ENCODE results near the gene KRT5. TPM values are rescaled to one million over a fixed set of nuclear protein-coding genes. Genes with fewer than 3 reads are reported as not detected.
A peak's percentile ranks its signal among the peaks of the same experiment; 100 is the strongest.

Gene KRT5
- total and polyA plus RNA-seq, 2 donors (not counting 1 experiment from before 2014, with no cell fraction given), result 0.82 TPM; not detected in 1

GRCh38 chr12:52515927-52516831 is 4.0 kb downstream of the KRT5 start:
- no peaks in the 10 kb centered on the region for H3K4me1 ChIP-seq (ENCODE audit: control insufficient read depth, extremely low read depth, insufficient read depth, low read length)
- TF ChIP-seq EZH2 (IDR thresholded peaks at IDR 0.05; ENCODE audit: low read length, missing control alignments), result no peak
- TF ChIP-seq CTCF (conservative IDR thresholded peaks at IDR 0.05 in 1 of 2, IDR thresholded peaks at IDR 0.05 in 1 of 2; ENCODE audit: low read depth in 1 of 2, low read length in 2 of 2), result no peak
- H3K36me3 ChIP-seq (ENCODE audit: control insufficient read depth, insufficient read depth, low read length), result no peaks in the 10 kb centered on the region
- no peaks in the 10 kb centered on the region for H3K27me3 ChIP-seq (ENCODE audit: control insufficient read depth, insufficient read depth, low read length)
- H3K9me3 ChIP-seq (ENCODE audit: control insufficient read depth, insufficient read depth, low read depth, low read length), result no peaks in the 10 kb centered on the region
- H3K27ac ChIP-seq (ENCODE audit: insufficient read depth, low read length), result no peak overlapping the region
- DNase-seq (ENCODE audit: low read depth in 2 of 2), result peak in 1 of 2 donors; percentile 40
- no peak overlapping the region for H3K4me2 ChIP-seq (ENCODE audit: extremely low read depth, insufficient read depth, low read length)
- H2AFZ ChIP-seq (ENCODE audit: low read length), result no peak overlapping the region
- no peak overlapping the region for H3K9ac ChIP-seq (ENCODE audit: insufficient read depth, low read length)
- no peaks in the 10 kb centered on the region for H4K20me1 ChIP-seq (ENCODE audit: control insufficient read depth, extremely low read depth, insufficient read depth, low read length)
- H3K79me2 ChIP-seq (ENCODE audit: control insufficient read depth, insufficient read depth, low read length), result no peaks in the 10 kb centered on the region
- H3K4me3 ChIP-seq (replicated peaks in 1 of 4; ENCODE audit: control extremely low read depth in 1 of 4, insufficient read depth in 1 of 4, low read depth in 3 of 4, low read length in 4 of 4), result no peak overlapping the region

- TF ChIP-seq EZH2 (IDR thresholded peaks at IDR 0.05; ENCODE audit: low read length, missing control alignments) (no peak), CTCF (conservative IDR thresholded peaks at IDR 0.05 in 1 of 2, IDR thresholded peaks at IDR 0.05 in 1 of 2; ENCODE audit: low read depth in 1 of 2, low read length in 2 of 2) (no peak)
- no peak overlapping the region for H3K4me2 ChIP-seq (ENCODE audit: extremely low read depth, insufficient read depth, low read length)
- no peak for DNase-seq (ENCODE audit: low read depth in 2 of 2)
- no peak overlapping the region for H2AFZ ChIP-seq (ENCODE audit: low read length)
- no peaks in the 10 kb centered on the region for H3K36me3 ChIP-seq (ENCODE audit: control insufficient read depth, insufficient read depth, low read length)
- no peaks in the 10 kb centered on the region for H3K27me3 ChIP-seq (ENCODE audit: control insufficient read depth, insufficient read depth, low read length)
- no peaks in the 10 kb centered on the region for H3K4me1 ChIP-seq (ENCODE audit: control insufficient read depth, extremely low read depth, insufficient read depth, low read length)
- H3K9ac ChIP-seq (ENCODE audit: insufficient read depth, low read length), result no peak overlapping the region
- no peaks in the 10 kb centered on the region for H3K9me3 ChIP-seq (ENCODE audit: control insufficient read depth, insufficient read depth, low read depth, low read length)
- H3K4me3 ChIP-seq (replicated peaks in 1 of 4; ENCODE audit: control extremely low read depth in 1 of 4, insufficient read depth in 1 of 4, low read depth in 3 of 4, low read length in 4 of 4), result no peak overlapping the region
- H3K79me2 ChIP-seq (ENCODE audit: control insufficient read depth, insufficient read depth, low read length), result no peaks in the 10 kb centered on the region
- no peaks in the 10 kb centered on the region for H4K20me1 ChIP-seq (ENCODE audit: control insufficient read depth, extremely low read depth, insufficient read depth, low read length)
- no peak overlapping the region for H3K27ac ChIP-seq (ENCODE audit: insufficient read depth, low read length)
Observed at GRCh38 chr12:52515319-52515646, 4.9 kb downstream of the KRT5 start.

GRCh38 chr12:52514471-52515318 is 5.5 kb downstream of the KRT5 start:
- Histone ChIP-seq H3K4me1 (ENCODE audit: control insufficient read depth, extremely low read depth, insufficient read depth, low read length) (no peaks in the 10 kb centered on the region), H3K4me2 (ENCODE audit: extremely low read depth, insufficient read depth, low read length) (no peak overlapping the region), H3K27ac (ENCODE audit: insufficient read depth, low read length) (no peak overlapping the region), H3K27me3 (ENCODE audit: control insufficient read depth, insufficient read depth, low read length) (no peaks in the 10 kb centered on the region), H2AFZ (ENCODE audit: low read length) (no peak overlapping the region), H3K9ac (ENCODE audit: insufficient read depth, low read length) (no peak overlapping the region), H3K79me2 (ENCODE audit: control insufficient read depth, insufficient read depth, low read length) (no peaks in the 10 kb centered on the region), H3K4me3 (replicated peaks in 1 of 4; ENCODE audit: control extremely low read depth in 1 of 4, insufficient read depth in 1 of 4, low read depth in 3 of 4, low read length in 4 of 4) (no peak overlapping the region), H4K20me1 (ENCODE audit: control insufficient read depth, extremely low read depth, insufficient read depth, low read length) (no peaks in the 10 kb centered on the region), H3K36me3 (ENCODE audit: control insufficient read depth, insufficient read depth, low read length) (no peaks in the 10 kb centered on the region), H3K9me3 (ENCODE audit: control insufficient read depth, insufficient read depth, low read depth, low read length) (no peaks in the 10 kb centered on the region)
- no peak for DNase-seq (ENCODE audit: low read depth in 2 of 2)
- TF ChIP-seq CTCF (conservative IDR thresholded peaks at IDR 0.05 in 1 of 2, IDR thresholded peaks at IDR 0.05 in 1 of 2; ENCODE audit: low read depth in 1 of 2, low read length in 2 of 2) (no peak), EZH2 (IDR thresholded peaks at IDR 0.05; ENCODE audit: low read length, missing control alignments) (no peak)
